PC-9 (cell line): Measurements from ENCODE around the gene PRCC. TPM values are rescaled to one million over a fixed set of nuclear protein-coding genes. Genes with fewer than 3 reads are reported as not detected.

ENCODE experiments used
- BruUV-seq: library from RNA; stranded (reverse); fragments of 400-500 nt; replicated peaks from 2 replicates; lab custom pipeline; 2021; lab: Mats Ljungman, UMichigan
- CTCF ChIA-PET: fragments of 300-600 bp; sonication (Branson Sonifier 250); formaldehyde crosslinking; loops from one replicate; lab custom pipeline; 2022; ENCODE audit warnings: antibody characterized with exemption; lab: Charles Lee
- POLR2A ChIA-PET: fragments of 300-600 bp; sonication (Branson Sonifier 250); formaldehyde crosslinking; loops from one replicate; lab custom pipeline; 2022; ENCODE audit warnings: antibody characterized with exemption; ENCODE audit not compliant: unreplicated experiment; lab: Charles Lee
- DNase-seq, 2 experiments: peaks; one replicate each; pipeline versions ENCODE4 v3.0.0 to v3.0.0-alpha.2; 2015 to 2022; ENCODE audit warnings: mixed read lengths in 1 of 2
- H2AFZ ChIP-seq: fragments of 200-600 bp; sonication (generic); 2 replicates; pipeline ENCODE4 v1.8.1; 2017; ENCODE audit warnings: antibody characterized with exemption
- H3F3A ChIP-seq: fragments of 200-600 bp; sonication (generic); 2 replicates; pipeline ENCODE4 v1.8.1; 2017; ENCODE audit warnings: antibody characterized with exemption, mild to moderate bottlenecking, low read depth; ENCODE audit not compliant: insufficient read depth
- H3K27ac ChIP-seq: fragments of 200-600 bp; sonication (generic); 2 replicates; pipeline ENCODE4 v1.6.1; 2016; ENCODE audit warnings: mixed run types
- H3K27me3 ChIP-seq: fragments of 200-600 bp; sonication (generic); 2 replicates; pipeline ENCODE4 v1.6.1; 2016; ENCODE audit warnings: low read depth, mixed run types; ENCODE audit not compliant: insufficient read depth
- H3K36me3 ChIP-seq: fragments of 200-600 bp; sonication (generic); 2 replicates; pipeline ENCODE4 v1.6.1; 2016; ENCODE audit warnings: low read depth, mixed run types
- H3K4me1 ChIP-seq: fragments of 200-600 bp; sonication (generic); replicated peaks from 2 replicates; pipeline ENCODE4 v1.6.1; 2016; ENCODE audit warnings: mixed run types; ENCODE audit not compliant: insufficient read depth
- H3K4me2 ChIP-seq: fragments of 200-600 bp; sonication (generic); 2 replicates; pipeline ENCODE4 v1.6.1; 2017; ENCODE audit warnings: mixed run types
- H3K4me3 ChIP-seq: fragments of 200-600 bp; sonication (generic); 2 replicates; pipeline ENCODE4 v1.6.1; 2016; ENCODE audit warnings: mixed run types
- H3K79me2 ChIP-seq: fragments of 200-600 bp; sonication (generic); 2 replicates; pipeline ENCODE4 v1.6.1; 2017; ENCODE audit warnings: low read depth, mixed run types
- H3K9me2 ChIP-seq: fragments of 200-600 bp; sonication (generic); 2 replicates; pipeline ENCODE4 v1.8.1; 2017; ENCODE audit warnings: mild to moderate bottlenecking; ENCODE audit not compliant: insufficient read depth
- H3K9me3 ChIP-seq: fragments of 200-600 bp; sonication (generic); 2 replicates; pipeline ENCODE4 v1.8.1; 2016; ENCODE audit warnings: low read depth; ENCODE audit not compliant: insufficient read depth
- H4K20me1 ChIP-seq: fragments of 200-600 bp; sonication (generic); 2 replicates; pipeline ENCODE4 v1.8.1; 2017; ENCODE audit not compliant: insufficient read depth
- EZH2 ChIP-seq: fragments of 200-600 bp; sonication (generic); IDR thresholded peaks from 2 replicates; pipeline ENCODE4 v1.8.0; 2017; ENCODE audit warnings: antibody characterized with exemption, low read depth
- intact Hi-C: fragments of 100-400 bp; cut with micrococcal nuclease; formaldehyde crosslinking; loops from one replicate; pipeline ENCODE4 v1.10.0; 2022; ENCODE audit not compliant: unreplicated experiment
- total RNA-seq: library from RNA; stranded (reverse); gene quantifications from 2 replicates; pipeline ENCODE4 v1.2.3, GENCODE V29; 2021
- TF ChIP-seq, protein P1 (sequence below): fragments of 200-600 bp; sonication (generic); conservative IDR thresholded peaks from 2 replicates; pipeline ENCODE4 v1.6.1; 2017; ENCODE audit warnings: mixed run types, antibody characterized with exemption, mild to moderate bottlenecking, moderate library complexity

Gene PRCC
- total RNA-seq, 1 experiment from 2014 or later: 56.6 TPM

DNA sequence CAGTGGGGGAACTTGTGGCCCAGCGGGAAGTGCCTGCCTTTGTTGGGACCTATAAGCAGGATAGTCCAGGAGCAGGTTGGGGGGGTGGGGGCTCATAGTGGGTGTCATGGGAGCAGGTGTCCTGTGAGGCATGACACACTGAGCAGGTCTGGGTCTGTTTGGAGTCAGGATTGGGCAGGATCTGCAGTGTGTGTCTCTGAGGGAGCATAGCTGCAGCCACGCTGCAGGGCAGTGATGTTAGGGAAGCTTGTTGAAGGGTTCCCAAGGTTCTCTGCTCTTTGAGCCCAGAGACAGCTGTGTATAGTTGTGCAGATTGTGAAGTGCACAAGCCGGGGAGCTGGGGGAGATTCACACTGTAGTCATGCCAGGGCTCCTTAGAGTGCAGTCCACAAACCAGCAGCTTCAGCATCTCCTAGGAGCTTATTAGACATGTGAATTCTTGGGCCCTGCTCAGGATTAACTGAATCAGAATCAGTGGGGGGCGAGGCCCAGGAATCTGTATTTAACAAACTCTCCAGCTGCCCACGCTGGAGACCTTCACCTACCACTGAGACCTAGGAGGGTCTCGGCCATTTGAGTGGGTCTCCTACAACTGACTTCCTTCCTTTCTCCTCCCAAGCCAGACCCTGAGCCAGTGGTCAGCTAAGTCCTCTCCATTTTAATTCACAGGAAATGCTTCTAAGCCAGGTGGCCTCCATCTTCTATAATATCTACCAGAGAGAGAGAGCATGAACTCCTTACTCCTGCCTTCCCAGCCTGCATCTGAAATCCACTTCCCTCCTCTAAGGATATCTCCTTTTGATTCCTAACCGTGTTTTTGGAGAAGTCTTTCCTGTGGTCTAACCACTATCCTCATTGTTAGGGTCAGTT, 80.5 kb downstream of the PRCC start:
- no peak for DNase-seq
- H3K4me1 ChIP-seq: no peaks in the 10 kb centered on the region
- no TSS peak for BruUV-seq
- no peaks in the 10 kb centered on the region for H3K9me3 ChIP-seq
- H3K4me2 ChIP-seq: no peak overlapping the region
- no peak overlapping the region for H3K4me3 ChIP-seq
- no peaks in the 10 kb centered on the region for H3K9me2 ChIP-seq
- POLR2A ChIA-PET: no interaction called here
- TF ChIP-seq EZH2: no peak
- TF ChIP-seq, protein P1, sequence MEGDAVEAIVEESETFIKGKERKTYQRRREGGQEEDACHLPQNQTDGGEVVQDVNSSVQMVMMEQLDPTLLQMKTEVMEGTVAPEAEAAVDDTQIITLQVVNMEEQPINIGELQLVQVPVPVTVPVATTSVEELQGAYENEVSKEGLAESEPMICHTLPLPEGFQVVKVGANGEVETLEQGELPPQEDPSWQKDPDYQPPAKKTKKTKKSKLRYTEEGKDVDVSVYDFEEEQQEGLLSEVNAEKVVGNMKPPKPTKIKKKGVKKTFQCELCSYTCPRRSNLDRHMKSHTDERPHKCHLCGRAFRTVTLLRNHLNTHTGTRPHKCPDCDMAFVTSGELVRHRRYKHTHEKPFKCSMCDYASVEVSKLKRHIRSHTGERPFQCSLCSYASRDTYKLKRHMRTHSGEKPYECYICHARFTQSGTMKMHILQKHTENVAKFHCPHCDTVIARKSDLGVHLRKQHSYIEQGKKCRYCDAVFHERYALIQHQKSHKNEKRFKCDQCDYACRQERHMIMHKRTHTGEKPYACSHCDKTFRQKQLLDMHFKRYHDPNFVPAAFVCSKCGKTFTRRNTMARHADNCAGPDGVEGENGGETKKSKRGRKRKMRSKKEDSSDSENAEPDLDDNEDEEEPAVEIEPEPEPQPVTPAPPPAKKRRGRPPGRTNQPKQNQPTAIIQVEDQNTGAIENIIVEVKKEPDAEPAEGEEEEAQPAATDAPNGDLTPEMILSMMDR: no peak
- no peaks in the 10 kb centered on the region for H3F3A ChIP-seq
- H4K20me1 ChIP-seq: no peaks in the 10 kb centered on the region; the same call in 1 of the 2 replicates
- H3K79me2 ChIP-seq: no peaks in the 10 kb centered on the region
- H3K36me3 ChIP-seq: no peaks in the 10 kb centered on the region
- H3K27me3 ChIP-seq: peaks cover 20% of the 10 kb centered on the region; the same call in 1 of the 2 replicates
- H2AFZ ChIP-seq: no peak overlapping the region
- CTCF ChIA-PET: interaction anchor here (0.6 to 1.4 kb wide), 2 partner anchors 10 to 15 kb away, joined by 4 to 9 read pairs; no protein-coding TSS in a partner anchor
- no peak overlapping the region for H3K27ac ChIP-seq
- intact Hi-C loops: no loop called here

DNA sequence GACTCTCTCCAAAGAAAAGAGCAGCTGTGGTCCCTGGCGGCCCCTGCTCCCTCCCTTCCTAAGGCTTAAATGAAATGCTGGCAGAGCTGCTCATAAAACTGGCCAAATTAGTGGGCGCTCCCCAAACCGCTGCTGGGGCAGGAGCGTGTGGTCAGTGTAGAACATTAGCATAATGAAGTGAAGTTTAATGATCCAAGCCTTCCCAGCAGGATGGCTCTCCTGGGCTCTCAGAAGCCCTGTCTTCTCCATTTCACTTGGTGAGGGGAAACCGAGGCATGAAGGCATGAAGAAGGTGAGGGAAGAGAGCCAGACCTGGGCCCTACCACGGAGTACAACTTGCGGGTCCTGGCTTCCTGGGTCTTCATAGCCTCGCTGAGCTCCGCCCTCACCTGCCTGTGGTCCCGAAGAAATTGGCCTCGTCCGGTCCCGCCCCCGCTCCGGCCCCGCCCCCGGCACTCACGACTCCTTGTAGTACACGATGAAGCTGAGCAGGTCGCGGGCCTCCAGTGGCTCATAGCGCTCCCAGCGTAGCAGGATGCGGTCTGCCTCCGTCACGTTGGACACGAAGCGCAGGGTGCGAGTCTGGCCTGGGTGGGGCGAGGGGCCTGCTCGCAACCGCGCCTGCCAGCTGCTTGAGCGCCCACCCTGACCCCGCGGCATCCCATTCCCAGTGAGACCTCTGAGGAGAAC, 81.3 kb downstream of the PRCC start:
- Histone ChIP-seq H3F3A (no peaks in the 10 kb centered on the region), H3K27ac (no peak overlapping the region), H3K4me1 (no peaks in the 10 kb centered on the region), H4K20me1 (no peaks in the 10 kb centered on the region; the same call in 1 of the 2 replicates), H3K9me3 (no peaks in the 10 kb centered on the region), H3K4me3 (no peak overlapping the region), H3K9me2 (no peaks in the 10 kb centered on the region), H3K4me2 (no peak overlapping the region), H3K27me3 (peaks cover 17% of the 10 kb centered on the region; the same call in 1 of the 2 replicates), H3K79me2 (no peaks in the 10 kb centered on the region), H3K36me3 (no peaks in the 10 kb centered on the region), H2AFZ (no peak overlapping the region)
- BruUV-seq: no TSS peak
- ChIA-PET POLR2A (no interaction called here), CTCF (interaction anchor here (0.6 to 1.4 kb wide), 4 partner anchors 11 to 42 kb away, joined by 3 to 9 read pairs (median 4); no protein-coding TSS in a partner anchor)
- intact Hi-C loops: no loop called here
- DNase-seq: peak in 1 of 2 experiments; percentile 25
- TF ChIP-seq EZH2: no peak
- TF ChIP-seq, protein P1: no peak

DNA sequence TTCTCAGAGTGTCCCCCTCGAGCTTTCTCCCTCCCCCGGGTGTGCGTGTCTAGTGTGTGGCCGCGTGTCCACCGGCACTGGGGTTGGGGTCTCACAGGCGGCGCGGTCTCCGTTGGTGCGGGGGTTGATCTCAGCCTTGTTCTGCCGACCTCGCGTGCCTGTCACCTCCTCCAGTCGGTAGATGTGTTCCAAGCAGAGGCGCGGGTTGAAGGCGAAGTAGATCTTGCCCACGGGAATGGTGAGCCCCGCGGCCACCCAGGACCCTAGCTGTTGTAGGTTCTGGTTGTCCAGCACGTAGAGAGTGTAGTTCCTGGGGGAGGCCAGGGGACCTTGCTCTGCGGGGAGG, 81.8 kb downstream of the PRCC start:
- Histone ChIP-seq H3K9me3 (no peaks in the 10 kb centered on the region), H3K36me3 (no peaks in the 10 kb centered on the region), H2AFZ (no peak overlapping the region), H3K27ac (no peak overlapping the region), H3K4me2 (no peak overlapping the region), H3K27me3 (peaks cover 17% of the 10 kb centered on the region; the same call in 1 of the 2 replicates), H3K9me2 (no peaks in the 10 kb centered on the region), H3F3A (no peaks in the 10 kb centered on the region), H3K4me1 (no peaks in the 10 kb centered on the region), H3K79me2 (no peaks in the 10 kb centered on the region), H3K4me3 (no peak overlapping the region), H4K20me1 (no peaks in the 10 kb centered on the region; the same call in 1 of the 2 replicates)
- ChIA-PET CTCF (interaction anchor here (0.6 to 1.4 kb wide), 4 partner anchors 12 to 97 kb away, joined by 3 to 11 read pairs (median 4); no protein-coding TSS in a partner anchor), POLR2A (no interaction called here)
- intact Hi-C loops: no loop called here
- TF ChIP-seq EZH2: no peak
- TF ChIP-seq, protein P1: no peak
- DNase-seq: no peak
- BruUV-seq: no TSS peak
